GM19463 (cell line): ENCODE measurements around the gene COMMD1.
"Not testable (repeated sequence)": the region's sequence is repeated elsewhere in the genome, so short reads cannot be mapped to it uniquely, and the experiment has no call there.

ENCODE experiments used
- ATAC-seq: cut with Tn5 transposase; IDR thresholded peaks from one replicate; pipeline ENCODE4 v1.9.1; 2021; ENCODE audit warnings: mild to moderate bottlenecking, moderate library complexity; ENCODE audit not compliant: unreplicated experiment

COMMD1 gene

GRCh38 chr2:61962095-61962984 lies 56.9 kb downstream of the COMMD1 start:
- no peak for ATAC-seq

GRCh38 chr2:61966087-61966727 lies 60.7 kb downstream of the COMMD1 start:
- no peak for ATAC-seq

- no peak for ATAC-seq
Observed at GRCh38 chr2:61967262-61967661, 61.8 kb downstream of the COMMD1 start.

DNA sequence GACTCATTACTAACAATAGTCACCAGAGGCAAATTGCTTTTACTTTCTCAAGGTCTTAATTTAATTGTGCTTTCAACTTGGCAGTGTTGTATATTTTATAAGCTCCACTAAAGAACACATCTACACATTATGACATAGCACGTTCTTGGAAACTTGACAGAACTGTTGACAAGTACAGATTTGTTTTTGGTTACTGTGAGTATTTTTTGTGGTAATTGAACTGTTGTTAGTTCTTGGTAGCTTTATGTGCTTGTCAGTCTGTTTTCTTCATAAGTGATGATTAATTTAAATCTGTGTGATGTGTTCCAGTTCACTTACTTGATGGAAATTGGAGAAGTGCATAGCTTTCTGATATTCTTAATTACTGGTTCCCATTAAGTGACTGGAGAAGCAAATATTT lies 63.9 kb downstream of the COMMD1 start:
- no peak for ATAC-seq

- no peak for ATAC-seq
Observed at GRCh38 chr2:61970807-61971556, 65.5 kb downstream of the COMMD1 start.

- peak; percentile 81 for ATAC-seq
Observed at GRCh38 chr2:61978522-61978921, 73.0 kb downstream of the COMMD1 start.

- ATAC-seq, result no peak
Observed at GRCh38 chr2:61980758-61981157, 75.3 kb downstream of the COMMD1 start.

- ATAC-seq, result no peak
Observed at GRCh38 chr2:61984682-61985081, 79.2 kb downstream of the COMMD1 start.

DNA sequence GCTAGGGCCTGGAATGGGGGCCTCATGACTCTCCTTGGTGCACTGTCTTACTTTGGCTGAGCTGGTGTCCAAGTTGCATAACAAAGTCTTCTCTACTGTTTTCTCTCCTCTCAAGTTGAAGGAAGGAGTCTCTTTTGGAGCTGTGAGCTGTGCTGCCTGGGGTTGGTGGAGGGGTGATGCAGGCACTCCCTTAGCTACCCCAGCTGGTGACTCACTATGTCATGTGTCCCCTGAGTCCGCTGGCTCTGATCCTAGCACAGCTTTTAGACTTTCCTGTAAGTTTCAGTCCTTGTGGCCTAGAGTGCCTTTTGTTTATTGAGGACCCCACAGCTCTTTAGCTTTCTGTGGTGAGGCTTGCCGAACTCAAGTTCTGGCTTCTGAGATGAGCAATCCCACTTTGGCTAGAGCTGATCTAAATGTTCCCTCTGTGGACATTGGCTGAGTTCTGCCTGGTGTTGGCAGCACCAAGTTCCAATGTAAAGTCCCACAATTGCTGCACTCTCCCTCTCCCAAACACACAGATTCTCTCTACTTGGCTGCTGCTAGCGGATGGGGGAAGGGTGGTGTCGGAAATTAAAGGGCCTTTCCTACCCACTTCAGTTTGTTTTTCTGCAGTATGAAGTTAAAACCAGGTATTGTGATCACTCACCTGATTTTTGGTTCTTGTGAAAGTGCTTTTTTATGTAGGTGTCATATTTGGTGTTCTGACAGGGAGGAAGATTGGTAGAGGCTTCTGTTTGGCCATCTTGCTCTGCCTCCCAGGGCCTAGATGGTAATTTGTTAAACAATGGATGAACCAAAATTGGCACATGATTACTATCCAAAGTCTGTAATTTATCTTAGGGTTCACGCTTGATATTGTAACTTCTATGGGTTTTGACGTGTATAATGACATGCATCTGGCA lies 83.2 kb downstream of the COMMD1 start:
- no peak for ATAC-seq

GRCh38 chr2:61993422-61994024 lies 88.0 kb downstream of the COMMD1 start:
- ATAC-seq, result no peak

DNA sequence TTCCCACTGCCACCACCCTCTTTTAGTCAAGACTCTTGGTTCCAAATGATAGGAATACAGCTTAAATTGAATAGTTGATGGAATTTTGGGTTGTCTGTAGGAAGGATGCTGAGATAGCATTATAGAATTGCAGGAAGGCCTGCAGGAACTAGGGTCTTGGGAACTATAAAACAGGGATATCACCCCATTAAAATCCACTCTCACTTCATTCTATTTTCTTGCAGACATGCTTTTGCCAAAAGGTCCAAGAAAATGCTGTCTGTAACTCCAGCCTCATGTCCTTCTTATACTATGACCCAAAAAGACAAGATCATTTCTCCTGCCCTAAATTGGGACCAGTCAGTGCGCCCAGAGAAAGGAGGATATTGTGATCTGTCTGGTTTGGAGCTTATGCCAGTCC lies 89.1 kb downstream of the COMMD1 start:
- no peak for ATAC-seq

- ATAC-seq, result no peak
Observed at GRCh38 chr2:61995065-61995464, 89.6 kb downstream of the COMMD1 start.

GRCh38 chr2:61995515-61995914 lies 90.0 kb downstream of the COMMD1 start:
- ATAC-seq, result no peak

GRCh38 chr2:61998426-61998825 lies 93.0 kb downstream of the COMMD1 start:
- ATAC-seq, result no peak

- no peak for ATAC-seq
Observed at GRCh38 chr2:62000538-62000937, 95.1 kb downstream of the COMMD1 start.

- no peak for ATAC-seq
Observed at GRCh38 chr2:62001431-62001830, 96.0 kb downstream of the COMMD1 start.

DNA sequence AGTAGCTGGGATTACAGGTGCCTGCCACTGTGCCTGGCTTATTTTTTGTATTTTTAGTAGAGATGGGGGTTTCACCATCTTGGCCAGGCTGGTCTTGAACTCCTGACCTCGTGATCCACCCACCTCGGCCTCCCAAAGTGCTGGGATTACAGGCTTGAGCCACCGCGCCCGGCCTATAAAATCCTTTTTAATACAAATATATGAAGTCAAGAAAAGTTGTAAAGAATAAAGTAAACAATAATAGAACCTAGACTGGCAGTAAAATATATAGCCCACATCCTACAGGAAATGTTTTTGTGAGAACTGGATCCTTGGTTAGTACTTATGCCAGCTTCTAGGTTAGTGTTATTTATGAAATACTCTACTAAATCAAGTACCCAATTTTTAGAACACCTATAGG lies 99.0 kb downstream of the COMMD1 start:
- not testable (repeated sequence) for ATAC-seq

GRCh38 chr2:62007555-62007954 lies 102.1 kb downstream of the COMMD1 start:
- ATAC-seq, result no peak

GRCh38 chr2:62010632-62011256 lies 105.3 kb downstream of the COMMD1 start:
- no peak for ATAC-seq

GRCh38 chr2:62013641-62014040 lies 108.2 kb downstream of the COMMD1 start:
- no peak for ATAC-seq
